ENCODE measurements around the gene ZDHHC11B.
"Not testable (repeated sequence)": the region's sequence is repeated elsewhere in the genome, so short reads cannot be mapped to it uniquely, and the experiment has no call there.

ZDHHC11B gene

DNA sequence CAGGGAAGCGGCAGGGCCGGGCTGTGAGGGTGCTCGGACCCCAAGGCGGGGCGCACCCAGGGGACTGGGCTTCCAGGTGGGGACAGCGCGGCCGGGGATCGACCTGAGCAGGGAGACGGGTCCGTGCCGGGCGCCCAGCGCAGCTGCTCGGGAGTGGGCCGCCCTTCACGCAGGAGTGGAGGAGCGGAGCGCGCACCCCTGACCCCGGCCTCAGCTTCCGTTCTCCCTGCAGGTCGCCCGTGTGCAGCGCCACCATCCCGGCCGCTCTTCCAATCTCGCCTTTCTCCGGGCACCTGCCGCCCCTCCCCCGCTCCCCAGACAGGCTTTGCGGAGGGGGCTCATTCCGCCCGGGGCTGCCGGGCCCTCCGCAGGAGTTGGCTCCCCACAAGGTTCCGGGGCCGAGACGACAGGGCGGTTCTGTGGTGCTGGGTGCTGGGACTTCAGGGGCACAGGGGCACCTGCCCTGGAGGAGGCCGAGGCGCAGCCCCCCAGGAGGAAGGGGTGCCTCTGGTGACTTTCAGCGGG, 714 bp upstream of the ZDHHC11B start:
- not testable (repeated sequence) for DNase-seq (ENCODE audit: low read depth in 2 of 2, low spot score in 1 of 2)

DNA sequence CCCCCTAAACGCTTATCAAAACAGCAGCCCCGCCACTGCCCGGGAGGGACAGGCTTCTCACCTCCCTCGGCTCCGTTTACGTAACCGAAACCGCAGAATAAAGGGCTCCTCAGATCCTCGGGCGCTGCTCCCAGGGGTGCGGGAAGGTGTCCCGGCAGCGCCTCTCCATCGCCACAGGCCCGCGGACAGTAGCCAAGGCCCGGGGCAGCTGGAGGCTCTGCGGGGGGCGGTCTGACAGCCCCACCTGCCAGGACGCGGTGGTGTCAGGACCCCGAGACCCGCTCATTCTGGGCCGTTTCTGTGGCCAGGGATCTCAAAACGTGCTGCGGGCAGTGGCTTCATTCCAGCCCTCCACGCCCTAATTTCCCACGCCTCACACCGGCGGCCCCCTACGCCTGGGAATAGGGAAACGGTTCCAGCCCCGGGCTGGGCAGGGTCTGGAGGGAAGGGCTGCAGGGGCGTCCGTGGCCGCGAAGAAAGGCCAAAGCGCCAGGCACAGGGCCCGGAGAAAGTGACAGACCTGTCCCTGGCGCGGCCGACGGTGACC, 575 bp downstream of the ZDHHC11B start:
- not testable (repeated sequence) for DNase-seq (ENCODE audit: low read depth in 2 of 2, low spot score in 1 of 2)

DNA sequence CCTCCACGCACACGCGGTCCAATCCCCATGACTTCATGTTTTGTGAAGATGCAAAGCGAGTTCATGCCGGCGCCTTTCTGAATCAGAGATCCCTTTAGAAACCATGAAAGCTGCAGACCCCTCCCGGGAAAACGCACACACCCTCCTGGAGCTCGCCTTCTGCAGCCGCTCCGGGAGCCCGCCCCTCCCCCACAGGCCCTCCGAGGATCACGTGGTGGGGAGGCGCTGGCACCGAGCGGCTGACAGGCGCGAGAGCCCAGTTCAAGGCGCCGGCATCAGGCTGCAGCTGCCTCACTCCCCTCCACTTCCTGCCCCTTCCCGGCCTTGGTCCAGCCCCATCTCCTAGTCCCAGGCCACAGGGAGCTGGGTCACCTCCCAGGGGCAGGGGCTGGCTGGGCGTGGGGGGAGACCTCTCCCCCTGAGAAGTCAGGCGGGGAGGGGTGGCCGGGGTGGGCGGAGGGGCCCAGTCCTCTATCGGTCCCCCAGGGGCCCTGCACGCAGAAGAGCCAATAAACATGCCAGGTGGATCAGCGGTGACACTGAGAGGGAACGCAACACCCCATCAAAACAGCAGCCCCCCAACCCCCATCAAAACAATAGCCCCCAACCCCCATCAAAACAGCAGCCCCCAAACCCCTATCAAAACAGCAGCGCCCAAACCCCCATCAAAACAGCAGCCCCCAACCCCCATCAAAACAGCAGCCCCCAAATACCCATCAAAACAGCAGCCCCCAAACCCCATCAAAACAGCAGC, 1.3 kb downstream of the ZDHHC11B start:
- not testable (repeated sequence) for DNase-seq (ENCODE audit: low read depth in 2 of 2, low spot score in 1 of 2)

DNA sequence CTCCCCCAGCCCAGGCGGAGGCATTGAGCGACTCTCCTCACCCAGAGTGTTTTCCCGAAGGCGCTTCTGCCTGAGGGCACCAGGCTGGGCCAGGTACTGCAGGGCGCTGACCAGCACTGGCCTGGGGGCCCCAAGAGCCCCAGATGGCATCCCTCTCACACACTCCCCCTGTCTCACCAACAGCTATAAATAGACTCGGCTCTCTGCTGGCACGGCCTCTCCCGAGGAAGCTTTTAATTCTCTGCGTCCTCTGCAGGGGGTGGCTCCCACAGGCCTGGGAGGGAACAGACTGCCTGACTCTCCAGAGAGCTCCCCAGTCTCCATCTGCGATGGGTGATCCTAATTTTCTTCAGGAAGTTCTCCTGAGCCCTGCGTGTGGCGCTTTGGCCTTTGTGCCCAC, 2.2 kb downstream of the ZDHHC11B start:
- not testable (repeated sequence) for DNase-seq (ENCODE audit: low read depth in 2 of 2, low spot score in 1 of 2)

DNA sequence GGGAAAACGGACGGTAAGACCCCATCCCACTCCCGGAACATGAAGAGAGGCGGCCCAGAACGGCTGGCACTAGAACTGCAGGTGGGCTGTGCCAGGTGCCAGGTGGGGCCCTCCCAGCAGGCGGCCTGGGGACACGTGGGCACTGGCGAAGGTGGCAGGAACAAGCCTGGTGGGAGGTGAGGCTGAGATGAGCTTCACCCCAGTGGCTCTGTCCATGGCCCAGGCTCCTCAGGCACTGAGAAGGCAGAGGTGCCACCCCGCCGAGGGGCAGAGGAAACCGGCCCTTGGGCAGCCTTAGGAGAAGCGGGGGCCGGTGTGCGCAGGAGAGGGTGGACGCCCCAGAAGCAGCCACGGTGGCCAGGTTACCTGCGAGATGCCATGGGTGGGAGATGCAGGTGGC, 4.0 kb downstream of the ZDHHC11B start:
- not testable (repeated sequence) for DNase-seq (ENCODE audit: low read depth in 2 of 2, low spot score in 1 of 2)

DNA sequence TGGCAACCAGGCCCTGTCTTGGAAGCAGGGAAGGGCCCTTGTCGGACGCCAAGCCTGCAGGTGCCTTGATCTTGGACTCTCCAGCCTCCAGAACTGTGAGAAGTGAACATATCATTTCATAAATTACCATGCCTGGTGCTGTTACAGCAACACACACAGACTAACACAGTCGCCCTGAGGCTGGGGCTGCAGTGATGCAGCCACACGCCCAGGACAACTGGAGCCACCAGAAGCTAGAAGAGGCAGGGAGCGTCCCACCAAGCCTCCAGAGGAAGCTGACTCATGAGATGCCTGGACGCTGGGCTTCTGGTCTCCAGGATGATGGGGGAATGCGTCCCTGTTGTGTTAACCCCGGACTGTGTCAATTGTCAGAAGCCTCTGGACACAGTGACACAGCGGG, 5.6 kb downstream of the ZDHHC11B start:
- not testable (repeated sequence) for DNase-seq (ENCODE audit: low read depth in 2 of 2, low spot score in 1 of 2)

DNA sequence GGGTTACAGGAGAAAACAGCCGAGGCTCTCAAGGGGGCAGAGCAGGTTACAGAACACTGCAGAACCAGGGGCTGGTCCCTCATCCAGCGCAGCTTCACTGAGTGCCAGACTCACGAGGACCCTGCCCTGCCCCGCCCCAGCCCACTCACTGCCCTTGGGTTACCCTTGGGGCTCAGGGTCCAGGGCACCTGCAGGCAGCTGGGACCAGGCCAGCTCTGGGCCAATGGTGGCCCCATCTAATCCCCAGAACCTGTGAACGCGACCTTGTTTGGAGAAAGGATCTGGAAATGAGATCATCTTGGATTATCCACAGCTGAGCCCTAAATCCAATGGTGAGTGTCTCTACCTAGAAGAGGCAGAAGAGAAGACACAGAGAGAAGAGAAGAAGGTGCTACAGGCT, 6.1 kb downstream of the ZDHHC11B start:
- DNase-seq (ENCODE audit: low read depth in 2 of 2, low spot score in 1 of 2): not testable (repeated sequence)

DNA sequence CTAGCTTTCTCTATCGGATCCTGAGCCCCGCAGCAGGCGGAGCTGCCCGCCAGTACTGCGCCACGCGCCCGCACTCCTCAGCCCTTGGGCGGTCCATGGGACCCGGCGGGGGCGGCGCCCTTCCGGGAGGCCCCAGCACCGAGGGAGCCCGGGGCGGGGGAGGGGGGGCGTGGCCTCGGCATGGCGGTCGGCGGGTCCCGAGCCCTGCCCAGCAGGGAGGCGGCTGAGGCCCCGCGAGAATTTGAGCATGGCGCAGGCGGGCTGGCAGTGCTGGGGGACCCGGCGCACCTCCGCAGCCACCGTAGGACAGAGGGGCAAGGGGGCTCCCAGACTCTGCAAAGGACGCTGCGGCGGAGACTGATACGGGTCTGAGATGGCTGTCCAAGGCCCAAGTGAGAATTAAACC, 6.8 kb downstream of the ZDHHC11B start:
- DNase-seq (ENCODE audit: low read depth in 2 of 2, low spot score in 1 of 2): no peak

DNA sequence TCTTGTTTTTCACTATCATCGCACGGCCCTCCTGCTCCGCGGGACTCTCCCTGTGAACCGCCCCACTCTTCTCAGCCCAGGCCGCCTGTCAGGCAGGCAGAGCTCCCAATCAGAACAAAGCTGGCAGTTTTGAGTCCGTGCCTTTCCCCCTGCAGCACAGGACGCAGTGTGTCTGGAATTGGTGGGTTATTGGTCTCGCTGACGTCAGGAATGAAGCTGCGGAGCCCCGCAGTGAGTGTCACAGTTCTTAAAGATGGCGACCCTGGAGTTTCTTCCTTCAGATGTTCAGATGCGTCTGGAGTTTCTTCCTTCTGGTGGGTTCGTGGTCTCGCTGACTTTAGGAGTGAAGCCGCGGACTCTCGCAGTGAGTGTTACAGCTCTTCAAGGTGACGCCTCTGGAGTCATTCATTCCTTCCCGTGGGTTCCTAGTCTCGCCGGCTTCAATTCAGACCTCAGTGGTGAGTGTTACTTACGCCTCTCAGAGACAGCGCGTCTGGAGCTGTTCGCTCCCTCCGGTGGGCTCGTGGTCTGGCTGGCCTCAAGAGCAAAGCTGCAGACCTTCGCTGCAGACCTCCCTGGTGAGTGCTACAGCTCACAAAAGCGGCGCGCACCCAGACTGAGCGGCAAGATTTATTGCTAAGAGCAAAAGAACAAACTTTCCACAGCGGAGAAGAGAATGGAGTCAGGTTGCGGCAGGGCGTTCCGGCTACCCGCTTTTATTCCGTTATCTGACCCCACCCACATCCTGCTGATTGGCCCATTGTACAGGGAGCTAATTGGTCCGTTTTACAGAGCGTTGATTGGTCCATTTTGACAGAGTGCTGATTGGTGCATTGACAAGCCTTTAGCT, 7.4 kb downstream of the ZDHHC11B start:
- no peak for DNase-seq (ENCODE audit: low read depth in 2 of 2, low spot score in 1 of 2)

DNA sequence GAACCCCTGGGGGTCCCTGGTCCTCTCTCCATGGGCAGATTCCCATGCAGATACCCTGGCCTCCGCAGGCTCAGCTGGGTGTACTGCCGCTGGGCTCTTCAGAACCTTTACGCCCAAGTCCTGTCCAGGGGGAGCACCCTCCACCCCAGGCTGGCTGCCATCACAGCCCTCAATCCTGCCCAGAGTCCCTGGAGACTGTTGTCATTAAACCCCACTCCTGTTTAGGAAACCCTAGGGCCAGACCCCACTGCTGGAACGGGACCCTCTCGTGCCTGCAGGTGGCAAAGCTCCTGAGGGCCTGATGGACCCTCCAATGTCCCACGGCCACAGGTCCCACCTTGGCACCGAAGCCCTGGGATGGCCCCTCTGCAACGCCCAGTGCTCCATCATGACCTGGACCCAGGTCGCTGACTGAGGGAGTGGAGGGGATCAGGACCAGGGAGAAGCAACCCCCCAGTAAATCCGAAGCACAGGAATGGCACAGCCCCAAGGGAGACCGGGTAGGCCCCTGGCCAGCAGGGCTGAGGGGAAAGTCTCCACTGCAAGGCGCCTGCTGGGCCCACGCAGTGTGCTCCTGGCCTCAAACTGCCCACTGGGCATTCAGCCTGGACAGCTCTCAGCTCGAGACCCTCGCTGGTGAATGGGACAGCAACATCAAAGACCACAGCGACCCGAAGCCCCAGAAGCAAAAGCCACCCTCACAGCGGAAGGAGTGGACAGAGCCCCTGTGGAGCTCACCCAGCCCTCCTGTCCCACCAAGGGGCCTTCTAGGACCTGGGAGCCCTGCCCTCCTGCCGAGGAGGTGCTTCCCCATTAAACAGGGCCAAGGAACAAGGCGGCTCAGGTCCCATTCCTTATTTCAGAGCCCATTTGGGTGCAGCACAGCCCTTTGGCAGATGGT, 8.3 kb downstream of the ZDHHC11B start:
- DNase-seq (ENCODE audit: low read depth in 2 of 2, low spot score in 1 of 2): no peak

DNA sequence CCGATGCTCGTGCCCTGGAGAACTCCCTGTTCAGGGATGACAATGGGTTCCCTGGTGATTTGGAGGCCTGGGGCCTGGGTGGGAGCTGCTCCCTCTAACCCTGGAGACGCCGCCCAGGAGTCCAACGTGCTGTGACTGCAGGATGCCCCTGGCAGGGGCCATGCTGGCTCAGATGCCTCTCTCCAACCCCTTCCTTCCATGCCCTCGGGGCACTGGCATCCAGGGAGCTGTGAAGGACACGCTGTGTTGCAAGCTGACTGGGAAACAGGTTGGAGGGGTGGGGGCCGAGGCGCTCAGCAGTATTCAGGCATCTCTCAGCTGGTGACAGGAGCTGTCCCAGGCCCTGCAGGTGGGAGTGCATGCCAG, 9.0 kb downstream of the ZDHHC11B start:
- DNase-seq (ENCODE audit: low read depth in 2 of 2, low spot score in 1 of 2): not testable (repeated sequence)

DNA sequence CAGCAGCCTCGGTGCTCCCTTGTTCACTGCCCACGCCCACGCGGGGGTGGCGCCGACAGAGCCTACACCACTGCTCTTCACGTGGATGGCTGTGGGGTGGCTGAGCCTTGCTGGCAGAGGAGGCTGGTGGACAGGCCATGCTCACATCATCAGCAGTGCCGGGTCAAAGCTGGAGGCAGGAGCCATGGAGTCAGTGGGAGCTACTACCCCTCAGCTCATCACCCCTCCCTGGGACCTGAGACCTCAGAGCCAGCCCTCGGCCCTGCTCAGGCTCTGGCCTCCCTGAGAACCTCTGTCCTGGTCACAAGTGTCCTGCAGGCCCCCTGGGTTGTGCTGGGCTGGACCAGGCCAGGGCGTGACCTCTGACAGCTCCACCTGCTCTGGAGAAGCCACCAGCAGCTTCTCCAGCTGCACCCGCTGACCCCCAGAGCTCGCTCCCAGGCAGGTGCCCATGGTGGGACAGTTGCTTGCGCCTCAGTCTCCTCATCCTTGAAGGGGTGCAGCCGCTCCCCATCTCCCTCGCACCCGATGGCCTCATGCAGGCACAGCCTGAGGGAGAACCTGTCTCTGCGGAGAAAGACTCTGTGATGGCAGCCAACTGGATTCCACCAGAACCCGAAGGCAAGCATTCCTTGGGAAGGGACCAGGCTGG, 9.5 kb downstream of the ZDHHC11B start:
- DNase-seq (ENCODE audit: low read depth in 2 of 2, low spot score in 1 of 2): not testable (repeated sequence)

DNA sequence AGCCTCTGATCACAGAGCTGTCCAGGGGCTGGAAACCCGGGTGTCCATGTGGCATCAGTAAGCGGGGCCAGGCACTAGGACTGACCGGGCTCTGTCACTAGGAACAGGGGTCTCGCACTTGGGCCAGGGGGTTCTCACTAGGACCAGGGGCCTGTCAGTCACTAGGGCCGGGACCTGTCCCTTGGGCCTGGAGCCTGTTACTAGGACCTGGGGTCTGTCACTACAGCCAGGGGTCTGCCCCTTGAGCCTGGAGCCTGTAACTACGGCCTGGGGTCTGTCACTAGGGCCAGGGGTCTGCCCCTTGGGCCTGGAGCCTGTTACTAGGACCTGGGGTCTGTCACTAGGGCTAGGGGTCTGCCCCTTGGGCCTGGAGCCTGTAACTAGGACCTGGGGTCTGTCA, 10.2 kb downstream of the ZDHHC11B start:
- not testable (repeated sequence) for DNase-seq (ENCODE audit: low read depth in 2 of 2, low spot score in 1 of 2)

DNA sequence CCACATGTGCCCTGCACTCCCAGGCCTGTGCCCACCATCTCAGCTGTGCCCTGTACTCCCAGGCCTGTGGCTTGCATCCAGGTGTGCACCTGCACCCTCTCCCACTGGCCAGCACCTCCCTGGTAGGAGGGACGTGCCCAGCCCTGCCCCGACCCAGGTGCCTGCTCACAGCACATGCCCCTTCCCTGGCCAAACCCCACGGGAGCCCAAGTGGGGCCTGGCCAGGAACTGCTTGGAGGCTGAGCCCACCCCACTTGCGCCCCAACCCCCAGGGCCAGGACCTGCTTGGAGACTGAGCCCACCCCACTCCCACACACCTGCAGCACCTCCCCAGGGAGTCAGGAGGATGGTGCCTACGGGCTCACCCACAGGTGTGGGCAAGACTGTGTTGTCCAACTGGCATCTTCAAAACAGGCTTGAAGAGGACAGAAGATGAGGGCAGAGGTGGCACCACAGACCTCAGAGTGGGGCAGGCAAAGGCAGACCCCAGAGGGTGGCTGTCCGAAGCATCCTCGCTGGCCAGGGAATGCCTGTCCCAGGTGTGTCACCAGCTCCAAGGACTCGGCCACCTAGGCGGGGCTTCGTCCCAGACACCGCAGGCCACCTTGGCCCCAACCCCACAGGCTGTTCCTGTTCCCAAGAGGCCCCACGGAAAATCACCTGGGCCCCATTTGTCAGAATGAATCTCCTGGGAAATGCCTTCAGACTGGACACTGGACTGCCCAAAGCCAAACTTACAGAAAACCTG, 10.8 kb downstream of the ZDHHC11B start:
- DNase-seq (ENCODE audit: low read depth in 2 of 2, low spot score in 1 of 2): no peak

DNA sequence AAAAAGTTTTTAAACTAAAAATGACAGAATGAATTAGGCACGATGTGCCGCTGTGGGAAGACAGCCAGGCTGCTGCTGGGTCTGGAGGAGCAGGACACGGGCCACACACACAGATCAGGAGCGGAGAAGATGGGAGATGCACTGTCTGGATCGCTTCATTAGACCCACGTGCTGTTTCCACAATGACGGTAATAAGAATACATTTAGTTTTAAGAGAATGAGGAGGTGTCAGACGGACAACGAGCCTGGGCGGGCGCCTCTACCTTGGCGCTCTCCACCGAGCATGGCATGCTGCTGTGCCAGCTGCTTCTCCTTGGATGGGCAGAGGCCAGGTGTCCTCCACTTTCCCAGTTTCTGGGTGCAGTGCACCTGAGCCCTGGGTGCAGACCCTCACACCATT, 11.6 kb downstream of the ZDHHC11B start:
- not testable (repeated sequence) for DNase-seq (ENCODE audit: low read depth in 2 of 2, low spot score in 1 of 2)

DNA sequence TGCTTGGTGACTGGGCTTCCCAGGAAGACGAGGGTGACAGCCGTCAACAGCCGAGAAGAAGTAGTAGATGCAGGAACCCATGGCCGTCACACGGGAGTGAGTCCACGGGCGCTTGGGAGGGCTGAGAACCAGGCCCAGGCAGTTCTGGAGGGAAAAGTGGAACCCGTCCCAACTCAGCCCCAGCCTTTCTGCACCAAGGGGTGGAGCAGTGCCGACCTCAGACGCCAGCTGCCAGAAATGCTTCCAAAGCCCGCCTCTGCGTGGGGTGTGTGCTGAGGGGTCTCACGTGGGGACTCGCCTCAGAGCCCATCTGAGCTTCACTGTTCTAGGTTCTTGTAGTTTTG, 12.0 kb downstream of the ZDHHC11B start:
- not testable (repeated sequence) for DNase-seq (ENCODE audit: low read depth in 2 of 2, low spot score in 1 of 2)

DNA sequence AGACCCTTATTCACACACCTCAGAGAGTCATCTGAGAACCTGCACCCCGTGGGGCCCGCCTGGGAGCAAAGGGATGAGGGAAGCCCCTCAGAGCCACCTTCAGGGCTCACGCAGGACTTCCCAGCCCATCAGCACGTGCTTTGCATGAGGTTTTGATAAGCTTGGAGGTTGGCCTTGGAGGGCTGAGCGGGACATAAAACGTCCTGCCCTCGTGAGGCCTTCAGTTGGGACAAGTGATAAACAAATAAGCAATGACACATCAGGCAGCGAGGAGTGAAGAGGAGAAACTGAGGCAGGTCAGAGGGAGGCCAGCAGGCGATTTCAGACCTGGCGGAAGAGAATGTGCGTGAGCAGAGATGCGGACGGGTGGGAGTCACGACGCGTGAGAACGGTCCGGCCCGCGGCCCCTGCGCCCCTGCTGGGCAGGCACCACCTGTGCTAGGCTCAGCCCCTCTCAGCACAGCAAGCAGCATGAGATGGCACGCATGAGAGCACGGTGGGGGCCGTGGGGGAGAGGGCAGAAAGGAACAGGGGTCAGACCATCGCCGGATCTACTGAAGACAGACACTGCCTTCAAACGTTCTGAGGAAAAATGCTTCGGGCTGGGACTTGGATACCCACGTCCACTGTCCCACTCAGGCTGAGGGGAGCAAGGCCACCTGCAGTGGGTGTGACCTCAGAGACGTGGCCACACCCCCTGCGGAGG, 12.5 kb downstream of the ZDHHC11B start:
- DNase-seq (ENCODE audit: low read depth in 2 of 2, low spot score in 1 of 2): not testable (repeated sequence)

DNA sequence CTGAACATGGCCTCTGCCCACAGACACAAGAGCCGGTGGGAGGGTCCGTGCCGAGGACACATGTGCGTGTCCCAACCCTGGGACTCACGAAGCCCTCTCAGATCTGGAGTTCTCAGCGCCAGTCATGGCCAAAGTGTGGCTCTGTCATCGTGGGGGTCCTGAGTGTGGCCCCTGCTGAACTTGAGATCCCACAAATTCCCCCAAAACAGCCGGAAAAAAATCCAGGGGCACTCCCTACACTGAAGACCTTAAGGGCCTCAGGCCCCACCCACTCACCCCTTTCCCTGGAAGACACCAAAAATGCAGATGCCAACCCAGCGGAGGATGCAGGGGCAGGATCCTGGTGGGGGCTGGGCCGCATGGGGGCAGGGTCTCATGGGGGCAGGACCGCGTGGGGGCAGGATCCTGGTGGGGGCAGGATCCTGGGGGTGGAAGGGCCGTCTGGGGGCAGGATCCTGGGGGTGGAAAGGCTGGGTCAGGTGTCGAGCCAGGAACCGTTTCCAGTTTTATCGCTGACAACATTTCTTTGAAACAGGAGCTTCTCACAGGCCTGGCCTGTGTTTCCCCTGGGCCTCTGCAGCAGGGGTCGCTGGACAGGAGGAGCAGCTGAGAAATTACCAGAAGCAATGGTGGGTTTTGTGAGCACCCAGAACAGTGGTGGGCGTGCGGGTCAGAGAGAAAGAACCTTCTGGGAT, 13.3 kb downstream of the ZDHHC11B start:
- DNase-seq (ENCODE audit: low read depth in 2 of 2, low spot score in 1 of 2): not testable (repeated sequence)

Data from stimulated activated CD8-positive, alpha-beta memory T cell treated with anti-CD3 and anti-CD28 coated beads, Interleukin-4, amount 100 ng/mL, for 1 hour (primary cell).